GM18511 (cell line): Measurements from ENCODE around the gene TAF1A.
A peak's percentile ranks its signal among the peaks of the same experiment; 100 is the strongest.

ENCODE experiments used
- ATAC-seq: cut with Tn5 transposase; IDR thresholded peaks from one replicate; pipeline ENCODE4 v1.9.1; 2021; ENCODE audit warnings: mild to moderate bottlenecking, moderate library complexity; ENCODE audit not compliant: unreplicated experiment

Gene TAF1A

GRCh38 chr1:222600281-222600680 lies 10.5 kb upstream of the TAF1A start:
- ATAC-seq, result no peak

- ATAC-seq, result no peak
Measured at GRCh38 chr1:222596696-222597095, 7.0 kb upstream of the TAF1A start.

GRCh38 chr1:222594789-222595188 lies 5.1 kb upstream of the TAF1A start:
- no peak for ATAC-seq

GRCh38 chr1:222592171-222592570 lies 2.4 kb upstream of the TAF1A start:
- no peak for ATAC-seq

- ATAC-seq, result no peak
Measured at GRCh38 chr1:222588135-222588534, 1.6 kb downstream of the TAF1A start.

- no peak for ATAC-seq
Measured at GRCh38 chr1:222586842-222587241, 2.9 kb downstream of the TAF1A start.

GRCh38 chr1:222583079-222583478 lies 6.7 kb downstream of the TAF1A start:
- peak; percentile 89 for ATAC-seq

- peak; percentile 61 for ATAC-seq
Measured at GRCh38 chr1:222582099-222582774, 7.5 kb downstream of the TAF1A start.

GRCh38 chr1:222579316-222579715 lies 10.4 kb downstream of the TAF1A start:
- no peak for ATAC-seq

- no peak for ATAC-seq
Measured at GRCh38 chr1:222570837-222571236, 18.9 kb downstream of the TAF1A start.

GRCh38 chr1:222561656-222562055 lies 28.1 kb downstream of the TAF1A start:
- no peak for ATAC-seq

- no peak for ATAC-seq
Measured at GRCh38 chr1:222557574-222557973, 32.2 kb downstream of the TAF1A start.

- no peak for ATAC-seq
Measured at GRCh38 chr1:222557148-222557547, 32.6 kb downstream of the TAF1A start.

GRCh38 chr1:222555992-222556615 lies 33.6 kb downstream of the TAF1A start:
- ATAC-seq, result no peak

GRCh38 chr1:222554177-222554576 lies 35.6 kb downstream of the TAF1A start:
- no peak for ATAC-seq

GRCh38 chr1:222552882-222553281 lies 36.9 kb downstream of the TAF1A start:
- no peak for ATAC-seq

- ATAC-seq, result no peak
Measured at GRCh38 chr1:222547944-222548671, 41.6 kb downstream of the TAF1A start, which contains the start of gene HHIPL2. TSS of gene HHIPL2 (minus strand) at chr1:222548104. CDS start at chr1:222548044, 60 bp downstream.

- ATAC-seq, result no peak
Measured at GRCh38 chr1:222547260-222547614, 42.5 kb downstream of the TAF1A start.

GRCh38 chr1:222546548-222547259 lies 43.0 kb downstream of the TAF1A start:
- ATAC-seq, result no peak

- no peak for ATAC-seq
Measured at GRCh38 chr1:222546091-222546490, 43.6 kb downstream of the TAF1A start.

GRCh38 chr1:222543817-222544216 lies 45.9 kb downstream of the TAF1A start:
- ATAC-seq, result no peak
